ENCODE data around the gene LAMA1.

- no peak for TF ChIP-seq EP300 (IDR thresholded peaks at IDR 0.05)
- TF ChIP-seq CTCF (IDR thresholded peaks at IDR 0.05), result no peak
These were observed 51.9 kb downstream of the LAMA1 start for GRCh38 chr18:7065736-7066135.
